GM18867 (cell line): ENCODE data around the gene RUNX1.
"Not testable (repeated sequence)": the region's sequence is repeated elsewhere in the genome, so short reads cannot be mapped to it uniquely, and the experiment has no call there.

ENCODE experiments used
- ATAC-seq: cut with Tn5 transposase; IDR thresholded peaks from one replicate; pipeline ENCODE4 v1.9.1; 2021; ENCODE audit warnings: mild to moderate bottlenecking, moderate library complexity; ENCODE audit not compliant: unreplicated experiment

RUNX1 gene

GRCh38 chr21:34994766-34995631 is 54.1 kb downstream of the RUNX1 start:
- no peak for ATAC-seq

DNA sequence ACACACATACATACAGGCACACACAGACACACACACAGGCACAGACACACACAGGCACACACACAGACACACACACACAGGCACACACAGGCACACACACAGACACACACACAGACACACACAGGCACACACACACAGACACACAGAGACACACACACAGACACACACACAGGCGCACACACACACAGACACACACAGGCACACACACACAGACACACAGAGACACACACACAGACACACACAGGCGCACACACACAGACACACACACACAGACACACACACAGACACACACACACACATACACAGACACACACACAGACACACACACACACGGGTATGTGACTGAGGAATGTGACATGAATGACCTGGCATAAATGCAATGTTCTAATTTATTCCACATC is 55.6 kb downstream of the RUNX1 start:
- not testable (repeated sequence) for ATAC-seq

DNA sequence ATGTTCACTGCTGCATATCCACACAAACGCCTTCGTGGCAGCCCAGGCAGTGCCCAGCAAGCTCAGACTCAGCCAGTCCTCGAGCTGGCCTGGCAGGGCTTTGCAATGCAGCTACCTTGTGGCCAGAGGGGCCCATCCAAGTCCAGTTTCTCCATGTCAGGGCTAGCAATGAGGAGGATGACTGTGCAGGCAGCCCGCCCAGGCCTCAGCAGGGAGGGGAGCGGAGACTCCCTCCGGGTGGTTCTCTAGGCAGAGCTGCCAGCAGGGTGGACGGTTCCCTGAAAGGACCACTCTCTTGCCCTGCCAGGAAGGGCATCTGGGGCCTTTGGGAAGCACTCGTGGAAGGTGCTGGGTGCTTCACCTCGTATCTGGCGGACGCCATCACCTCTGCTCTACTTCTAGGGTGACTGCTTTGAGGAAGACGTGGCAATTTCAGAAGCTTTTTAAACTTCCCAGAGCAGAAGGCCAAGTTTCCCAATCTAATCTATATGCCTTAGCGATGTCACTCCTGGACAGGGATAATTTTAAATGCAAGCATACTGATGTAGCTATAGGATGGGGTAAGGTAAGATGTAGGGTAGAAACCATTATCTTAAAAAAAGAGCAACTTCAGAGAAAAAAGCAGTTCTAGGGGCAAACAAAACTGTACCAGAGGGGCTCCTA is 56.2 kb downstream of the RUNX1 start:
- ATAC-seq: no peak

- no peak for ATAC-seq
Observed at GRCh38 chr21:34992180-34992579, 56.9 kb downstream of the RUNX1 start.

GRCh38 chr21:34991366-34991957 is 57.6 kb downstream of the RUNX1 start:
- ATAC-seq: no peak

GRCh38 chr21:34990842-34991241 is 58.3 kb downstream of the RUNX1 start:
- ATAC-seq: no peak

DNA sequence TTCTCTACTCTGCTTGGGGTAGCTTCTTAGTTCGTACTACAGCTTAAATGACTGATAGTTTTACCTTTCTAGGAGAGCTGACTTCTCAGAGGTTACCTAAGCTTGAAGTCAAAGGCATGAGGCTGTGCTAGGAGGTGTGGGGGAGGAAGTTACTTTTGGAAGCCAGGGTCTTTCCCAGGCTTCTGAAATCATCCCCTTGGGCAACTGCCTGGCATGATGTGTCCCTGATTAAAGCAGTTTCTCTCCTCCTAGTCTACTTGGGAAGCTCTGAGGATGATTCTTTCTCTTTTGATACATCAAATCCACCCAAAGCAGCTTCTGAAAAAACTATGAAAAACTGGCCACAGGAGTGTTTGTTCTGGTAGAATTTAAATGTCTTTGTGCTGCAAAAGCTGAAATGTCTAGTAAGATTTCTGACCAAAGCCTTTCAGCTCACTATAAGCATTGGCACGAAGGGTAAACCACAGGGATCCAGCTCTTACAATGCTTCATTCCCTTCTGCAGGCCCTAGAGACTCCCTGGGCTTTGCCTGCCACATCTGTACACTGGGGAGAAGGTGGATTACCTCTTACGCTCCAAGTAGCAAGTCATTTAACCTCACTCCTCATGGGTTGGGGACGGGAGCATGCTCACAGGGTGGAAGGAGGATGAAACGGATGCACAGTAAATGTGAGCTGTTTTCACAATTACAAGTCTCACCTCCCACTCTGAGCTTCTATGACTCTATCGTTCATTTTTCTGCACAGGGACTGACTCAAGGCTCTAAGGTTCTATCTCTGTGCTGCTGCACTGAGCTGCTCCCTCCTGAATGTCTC is 59.6 kb downstream of the RUNX1 start:
- peak; percentile 39 for ATAC-seq

GRCh38 chr21:34988625-34989024 is 60.5 kb downstream of the RUNX1 start:
- ATAC-seq: no peak

DNA sequence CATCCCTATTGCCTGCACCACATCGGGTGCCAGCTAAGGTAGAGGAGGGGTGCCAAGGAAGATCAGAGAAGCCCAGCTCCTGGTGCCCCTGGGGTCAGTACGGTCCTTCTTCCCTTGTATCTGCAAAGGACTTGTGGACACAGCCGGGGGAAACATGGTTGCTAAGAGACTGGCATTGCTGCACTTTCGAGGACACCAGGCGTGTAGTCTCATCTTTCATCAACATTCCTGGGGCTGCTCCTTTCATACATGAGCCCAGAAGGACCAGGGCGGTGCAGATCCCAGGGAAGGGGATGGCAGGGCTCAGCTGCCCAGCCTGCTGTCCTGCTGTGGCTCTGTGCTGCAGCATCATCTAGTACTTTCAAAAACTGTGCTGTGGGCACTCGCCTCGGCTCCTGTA is 61.0 kb downstream of the RUNX1 start:
- ATAC-seq: no peak

- peak; percentile 8 for ATAC-seq
Observed at GRCh38 chr21:34987501-34988072, 61.5 kb downstream of the RUNX1 start.

- ATAC-seq: peak; percentile 62
Observed at GRCh38 chr21:34986561-34987500, 62.3 kb downstream of the RUNX1 start.

- no peak for ATAC-seq
Observed at GRCh38 chr21:34984356-34985058, 64.6 kb downstream of the RUNX1 start.

GRCh38 chr21:34983680-34984086 is 65.4 kb downstream of the RUNX1 start:
- ATAC-seq: no peak

- ATAC-seq: no peak
Observed at GRCh38 chr21:34981791-34982190, 67.3 kb downstream of the RUNX1 start.

DNA sequence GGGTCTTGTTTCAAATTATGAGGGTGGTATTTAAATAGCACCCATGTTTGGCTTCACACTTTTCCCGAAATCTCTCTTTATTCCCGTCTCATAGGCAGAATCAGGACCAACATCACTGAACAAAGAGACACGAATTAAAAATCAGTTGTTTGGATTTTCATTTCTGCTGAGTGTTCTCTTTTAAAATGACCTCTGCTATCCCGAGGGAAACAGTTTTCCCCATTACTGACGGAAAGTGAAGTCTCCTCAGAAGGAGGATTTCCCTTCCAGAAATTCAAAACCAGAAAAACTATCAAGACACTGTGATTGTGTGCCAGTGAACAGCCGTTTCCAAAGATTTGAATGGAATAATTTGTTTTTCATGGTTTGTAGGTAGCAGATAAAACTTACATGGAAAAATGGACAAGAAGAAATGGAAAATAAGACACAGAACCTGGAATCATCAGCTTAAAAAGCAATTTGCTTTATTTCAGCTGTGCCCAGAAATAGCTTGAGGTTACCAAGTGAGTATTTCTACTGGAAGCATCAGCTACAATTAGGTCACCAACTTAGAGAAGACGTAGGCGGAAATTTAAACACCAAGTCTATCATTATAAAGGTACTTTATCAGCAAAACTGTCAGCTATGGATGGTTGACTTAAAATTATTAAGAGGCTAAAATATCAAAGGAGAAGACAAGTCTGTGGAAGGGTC is 68.5 kb downstream of the RUNX1 start:
- ATAC-seq: no peak

DNA sequence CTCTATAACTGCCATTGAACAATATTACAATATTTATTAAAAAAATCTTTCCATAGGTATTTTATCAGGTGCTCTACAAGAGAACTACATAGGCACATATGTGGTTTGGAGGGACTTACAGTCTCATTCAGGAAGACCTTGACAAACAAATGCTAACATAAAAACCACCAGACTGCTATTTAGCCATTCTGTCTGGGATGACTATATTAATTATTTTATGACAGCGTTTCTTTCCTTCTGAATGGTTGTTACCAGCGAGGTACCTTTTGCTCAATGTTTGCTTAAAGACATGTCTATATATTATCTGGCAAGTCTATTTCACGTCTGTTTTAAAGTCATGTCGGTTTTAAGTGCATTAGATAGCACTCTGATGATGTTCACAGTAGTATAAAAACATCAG is 69.7 kb downstream of the RUNX1 start:
- ATAC-seq: no peak

GRCh38 chr21:34977333-34977732 is 71.8 kb downstream of the RUNX1 start:
- ATAC-seq: no peak
